ENCODE results near the gene GRAMD2B. TPM values are rescaled to one million over a fixed set of nuclear protein-coding genes. Genes with fewer than 3 reads are reported as not detected.
A peak's percentile ranks its signal among the peaks of the same experiment; 100 is the strongest.

GRAMD2B gene
- total RNA-seq, 4 donors from 2014 or later = 43.9 to 85.0 (median 52.3) TPM

DNA sequence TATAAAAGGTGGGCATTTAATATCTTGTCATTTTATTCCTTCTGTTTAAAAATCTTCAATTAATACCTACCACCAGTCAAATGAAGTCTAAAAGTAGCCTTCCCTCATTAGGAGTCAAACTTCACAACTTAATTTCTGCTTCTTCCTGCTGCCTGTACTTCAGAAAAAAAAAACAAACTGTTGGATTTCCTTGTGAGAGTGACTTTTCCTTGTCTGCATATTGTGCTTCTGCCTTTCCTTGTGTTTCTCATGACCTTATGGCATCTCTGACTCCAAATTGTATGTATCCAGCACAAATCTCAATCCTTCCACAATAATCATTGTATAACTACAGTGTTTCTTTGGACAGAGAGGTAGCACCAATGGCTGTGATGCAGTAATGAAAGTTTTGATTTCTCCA lies 32.1 kb downstream of the GRAMD2B start:
- no peak overlapping the region for H3K4me3 ChIP-seq
- no peak for DNase-seq (ENCODE audit: low spot score in 2 of 2)

DNA sequence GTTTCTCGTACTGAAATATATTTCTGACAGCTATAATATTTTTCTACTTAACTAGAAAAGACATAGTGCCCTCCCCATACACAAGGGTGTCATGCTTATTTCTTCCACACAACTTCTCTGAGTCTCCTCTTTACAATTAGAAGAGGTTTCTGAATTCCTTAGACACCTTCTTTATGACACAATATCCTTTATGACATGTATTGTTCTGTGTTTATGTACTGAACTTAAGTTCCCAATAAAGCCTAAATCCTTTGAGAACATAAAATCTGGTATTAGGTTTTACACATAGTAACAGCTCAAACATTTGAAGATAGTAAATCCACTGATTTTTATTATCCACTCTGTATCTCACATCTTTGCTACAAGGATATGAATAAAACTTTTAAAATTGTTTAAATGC lies 32.5 kb downstream of the GRAMD2B start:
- TF ChIP-seq, protein P1, sequence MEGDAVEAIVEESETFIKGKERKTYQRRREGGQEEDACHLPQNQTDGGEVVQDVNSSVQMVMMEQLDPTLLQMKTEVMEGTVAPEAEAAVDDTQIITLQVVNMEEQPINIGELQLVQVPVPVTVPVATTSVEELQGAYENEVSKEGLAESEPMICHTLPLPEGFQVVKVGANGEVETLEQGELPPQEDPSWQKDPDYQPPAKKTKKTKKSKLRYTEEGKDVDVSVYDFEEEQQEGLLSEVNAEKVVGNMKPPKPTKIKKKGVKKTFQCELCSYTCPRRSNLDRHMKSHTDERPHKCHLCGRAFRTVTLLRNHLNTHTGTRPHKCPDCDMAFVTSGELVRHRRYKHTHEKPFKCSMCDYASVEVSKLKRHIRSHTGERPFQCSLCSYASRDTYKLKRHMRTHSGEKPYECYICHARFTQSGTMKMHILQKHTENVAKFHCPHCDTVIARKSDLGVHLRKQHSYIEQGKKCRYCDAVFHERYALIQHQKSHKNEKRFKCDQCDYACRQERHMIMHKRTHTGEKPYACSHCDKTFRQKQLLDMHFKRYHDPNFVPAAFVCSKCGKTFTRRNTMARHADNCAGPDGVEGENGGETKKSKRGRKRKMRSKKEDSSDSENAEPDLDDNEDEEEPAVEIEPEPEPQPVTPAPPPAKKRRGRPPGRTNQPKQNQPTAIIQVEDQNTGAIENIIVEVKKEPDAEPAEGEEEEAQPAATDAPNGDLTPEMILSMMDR (IDR thresholded peaks at IDR 0.05) = no peak
- no peak for TF ChIP-seq POLR2AphosphoS5 (IDR thresholded peaks at IDR 0.05)
- TF ChIP-seq EP300 (IDR thresholded peaks at IDR 0.05) = no peak
- no peak for TF ChIP-seq POLR2A (IDR thresholded peaks at IDR 0.05)
- DNase-seq (ENCODE audit: low spot score in 2 of 2) = no peak
- Histone ChIP-seq H3K36me3 (peaks cover 7% of the 10 kb centered on the region), H3K27ac (no peak overlapping the region), H3K9me3 (no peaks in the 10 kb centered on the region), H3K4me3 (no peak overlapping the region), H3K4me1 (no peaks in the 10 kb centered on the region), H3K27me3 (no peaks in the 10 kb centered on the region)
- WGBS = 86% methylated on average over 1 of the region's 1 CpG

More for the DNA sequence above, 32.1 kb downstream of the GRAMD2B start:
- Histone ChIP-seq H3K9me3 (no peaks in the 10 kb centered on the region), H3K27ac (no peak overlapping the region), H3K27me3 (no peaks in the 10 kb centered on the region), H3K4me1 (no peaks in the 10 kb centered on the region), H3K36me3 (peaks cover 7% of the 10 kb centered on the region)
- TF ChIP-seq, protein P1 (IDR thresholded peaks at IDR 0.05) = no peak
- TF ChIP-seq EP300 (IDR thresholded peaks at IDR 0.05) = no peak
- TF ChIP-seq POLR2AphosphoS5 (IDR thresholded peaks at IDR 0.05) = no peak
- TF ChIP-seq POLR2A (IDR thresholded peaks at IDR 0.05) = no peak

DNA sequence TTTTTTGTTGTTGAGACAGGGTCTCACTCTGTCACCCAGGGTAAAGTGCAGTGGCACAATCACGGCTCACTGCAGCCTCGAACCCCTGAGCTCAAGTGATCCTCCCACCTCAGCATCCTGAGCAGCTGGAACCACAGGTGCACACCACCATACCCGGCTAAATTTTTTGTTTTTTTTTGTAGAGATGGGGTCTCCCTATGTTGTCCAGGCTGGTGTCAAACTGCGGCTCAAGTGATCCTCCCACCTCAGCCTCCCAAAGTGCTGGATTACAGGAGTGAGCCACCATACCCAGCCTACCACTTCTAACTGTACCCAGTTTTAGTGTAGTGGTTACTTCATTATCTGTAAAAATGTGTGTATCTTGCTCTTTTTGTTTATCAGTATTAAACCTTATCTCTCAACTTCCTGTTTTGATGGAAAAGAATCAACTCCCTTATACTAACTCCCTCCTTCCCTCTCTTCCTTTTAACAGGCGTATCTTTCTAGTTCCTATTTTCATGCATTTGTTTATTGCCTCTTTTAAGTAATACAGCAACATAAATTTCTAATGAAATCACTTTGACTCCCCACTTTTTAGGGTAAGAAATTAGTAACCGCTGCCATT lies 33.1 kb downstream of the GRAMD2B start:
- DNase-seq (ENCODE audit: low spot score in 2 of 2) = no peak
- Histone ChIP-seq H3K27me3 (no peaks in the 10 kb centered on the region), H3K36me3 (peaks cover 7% of the 10 kb centered on the region), H3K9me3 (no peaks in the 10 kb centered on the region), H3K4me1 (peaks cover under 1% of the 10 kb centered on the region), H3K4me3 (no peak overlapping the region), H3K27ac (no peak overlapping the region)
- WGBS = 82% methylated on average over 6 of the region's 6 CpGs
- no peak for TF ChIP-seq POLR2A (IDR thresholded peaks at IDR 0.05)

DNA sequence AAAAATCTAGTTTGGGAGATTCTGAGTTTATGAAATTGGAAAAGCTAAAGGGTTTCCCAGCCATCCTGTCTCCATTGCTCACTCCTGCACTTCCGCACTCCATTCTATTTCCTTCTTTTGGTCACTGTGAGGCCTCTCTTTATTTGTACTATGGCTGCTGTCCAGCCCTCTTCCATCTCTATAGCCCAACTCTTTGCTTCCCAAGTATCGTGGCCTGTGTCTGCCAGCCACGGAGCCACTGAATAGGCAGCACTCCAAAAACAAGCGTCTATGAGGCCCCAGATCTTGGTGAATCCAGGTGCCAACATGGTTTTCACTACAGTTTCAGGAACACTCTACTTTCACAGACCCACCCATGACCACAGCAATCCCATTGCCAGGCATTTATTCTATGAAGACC lies 37.2 kb downstream of the GRAMD2B start:
- no peak for DNase-seq (ENCODE audit: low spot score in 2 of 2)
- no peaks in the 10 kb centered on the region for H3K27me3 ChIP-seq
- H3K36me3 ChIP-seq = peaks cover 6% of the 10 kb centered on the region
- peak overlapping the region; percentile 47 for H3K27ac ChIP-seq
- no peaks in the 10 kb centered on the region for H3K9me3 ChIP-seq
- no peak for TF ChIP-seq EP300 (IDR thresholded peaks at IDR 0.05)
- TF ChIP-seq POLR2AphosphoS5 (IDR thresholded peaks at IDR 0.05) = no peak
- TF ChIP-seq POLR2A (IDR thresholded peaks at IDR 0.05) = no peak
- TF ChIP-seq, protein P1 (IDR thresholded peaks at IDR 0.05) = no peak
- H3K4me1 ChIP-seq = peaks cover 16% of the 10 kb centered on the region
- WGBS = 80% methylated on average over 4 of the region's 4 CpGs
- no peak overlapping the region for H3K4me3 ChIP-seq

DNA sequence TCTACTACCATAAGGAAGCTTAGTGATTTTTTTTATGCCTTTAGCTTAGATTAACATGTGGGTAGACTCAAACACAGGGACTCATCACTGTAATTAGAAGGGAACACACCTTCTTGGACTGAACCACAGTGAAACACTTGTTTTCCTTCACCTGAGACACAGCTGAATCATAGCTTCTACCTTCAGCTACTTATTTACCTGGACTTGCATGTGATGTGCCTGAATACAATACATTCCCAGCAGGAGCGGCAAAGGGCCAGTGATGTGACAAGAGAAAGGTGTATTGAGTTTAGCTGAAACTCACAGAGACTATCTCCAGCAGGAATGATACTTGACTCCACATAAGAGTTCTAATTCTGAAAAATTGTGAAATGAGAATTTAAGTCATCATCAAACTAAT lies 37.8 kb downstream of the GRAMD2B start:
- H3K27ac ChIP-seq = peak overlapping the region; percentile 47

More for the DNA sequence above, 37.8 kb downstream of the GRAMD2B start:
- TF ChIP-seq EP300 (IDR thresholded peaks at IDR 0.05) (no peak), POLR2A (IDR thresholded peaks at IDR 0.05) (no peak), POLR2AphosphoS5 (IDR thresholded peaks at IDR 0.05) (no peak)
- TF ChIP-seq, protein P1 (IDR thresholded peaks at IDR 0.05) = no peak
- no peak for DNase-seq (ENCODE audit: low spot score in 2 of 2)
- Histone ChIP-seq H3K4me3 (no peak overlapping the region), H3K27me3 (no peaks in the 10 kb centered on the region), H3K9me3 (no peaks in the 10 kb centered on the region), H3K36me3 (peaks cover 11% of the 10 kb centered on the region), H3K4me1 (peaks cover 16% of the 10 kb centered on the region)
- 84% methylated on average over 1 of the region's 1 CpG for WGBS

Measured in suprapubic skin (tissue), 4 donors.